ENCODE measurements around the gene JMJD4.
A peak's percentile ranks its signal among the peaks of the same experiment; 100 is the strongest.
"Not testable (repeated sequence)": the region's sequence is repeated elsewhere in the genome, so short reads cannot be mapped to it uniquely, and the experiment has no call there.

The JMJD4 gene

DNA sequence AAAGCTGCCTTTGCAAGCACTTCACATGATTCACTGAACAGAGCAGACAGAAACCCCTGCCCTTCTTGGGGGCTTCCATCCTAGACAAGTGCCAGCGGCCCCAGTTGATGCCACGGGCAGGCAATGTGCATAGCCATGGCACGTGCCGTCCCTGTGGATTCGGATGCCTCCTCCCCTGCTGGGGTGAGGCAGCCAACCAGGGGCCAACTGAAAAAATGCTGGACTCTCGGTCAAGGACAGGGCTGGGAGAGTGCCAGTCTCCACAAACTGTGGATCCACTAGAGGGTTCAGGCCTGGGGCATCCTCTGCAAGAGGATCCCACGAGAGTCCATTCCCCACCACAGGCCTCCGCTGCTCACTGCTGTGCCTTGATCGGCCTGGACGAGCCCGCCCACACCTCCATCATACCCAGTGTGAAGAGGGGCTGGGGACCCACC is 3.8 kb downstream of the JMJD4 start:
- DNase-seq, result no peak

DNA sequence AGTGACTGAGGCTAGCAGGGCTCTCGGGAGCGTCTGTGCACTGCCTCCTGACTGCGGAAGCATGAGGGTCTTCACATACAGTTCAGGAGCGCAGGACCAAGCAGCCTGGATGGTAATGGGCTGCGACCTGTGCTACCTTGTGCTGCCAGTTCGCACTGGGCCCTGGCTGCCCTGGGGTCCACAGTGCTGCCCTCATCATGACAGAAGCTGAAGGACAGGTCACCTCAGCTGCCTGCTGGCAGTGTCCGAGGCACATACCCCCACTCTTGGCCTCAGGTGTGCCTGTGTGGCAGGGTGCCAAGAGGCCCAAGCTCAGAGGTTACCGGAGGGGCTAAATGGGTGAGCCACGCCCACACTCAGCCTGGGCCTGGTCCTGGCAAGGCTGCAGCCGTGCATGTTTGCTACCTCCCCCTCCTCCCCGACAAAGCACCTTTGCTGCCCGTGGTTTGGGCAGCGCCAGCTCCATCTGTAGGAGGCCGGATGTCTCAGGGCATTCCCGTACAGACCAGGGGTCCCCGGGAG is 4.4 kb downstream of the JMJD4 start:
- DNase-seq, result no peak

DNA sequence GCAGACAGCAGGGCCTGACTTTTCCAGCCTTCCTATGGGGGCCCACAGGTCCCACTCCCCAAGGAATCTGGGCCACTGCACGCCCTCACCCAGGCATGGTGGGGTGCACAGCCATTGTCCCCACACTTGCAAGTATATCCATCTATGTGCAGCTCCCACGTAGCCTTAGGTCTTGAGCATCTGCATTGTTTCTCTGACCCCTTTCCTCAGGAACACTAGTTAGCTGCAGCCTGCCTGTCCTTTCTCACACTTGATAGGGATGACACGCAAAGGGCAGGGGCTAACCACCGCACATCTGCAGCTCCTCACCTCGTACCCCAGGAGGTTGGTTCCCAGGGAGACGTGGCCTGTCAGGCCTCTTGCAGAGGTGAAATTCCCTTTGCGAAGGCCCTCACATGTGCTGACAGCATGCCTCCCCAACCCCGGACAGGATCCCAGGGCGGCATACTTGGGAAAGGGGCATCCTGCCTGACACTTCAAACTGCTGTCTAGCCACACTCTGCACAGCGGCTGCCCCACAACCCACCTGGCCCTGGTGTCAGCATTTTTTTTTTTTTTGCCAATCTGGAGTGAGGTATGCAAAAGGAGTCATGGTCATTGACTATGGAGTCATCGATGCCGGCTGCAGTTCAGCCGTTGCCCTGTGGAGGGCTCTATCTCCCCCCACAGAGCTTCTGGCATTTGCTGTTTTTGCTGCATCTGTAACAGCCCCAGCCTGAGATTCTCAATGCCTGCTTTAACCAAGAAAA is 5.0 kb downstream of the JMJD4 start:
- DNase-seq, result no peak

DNA sequence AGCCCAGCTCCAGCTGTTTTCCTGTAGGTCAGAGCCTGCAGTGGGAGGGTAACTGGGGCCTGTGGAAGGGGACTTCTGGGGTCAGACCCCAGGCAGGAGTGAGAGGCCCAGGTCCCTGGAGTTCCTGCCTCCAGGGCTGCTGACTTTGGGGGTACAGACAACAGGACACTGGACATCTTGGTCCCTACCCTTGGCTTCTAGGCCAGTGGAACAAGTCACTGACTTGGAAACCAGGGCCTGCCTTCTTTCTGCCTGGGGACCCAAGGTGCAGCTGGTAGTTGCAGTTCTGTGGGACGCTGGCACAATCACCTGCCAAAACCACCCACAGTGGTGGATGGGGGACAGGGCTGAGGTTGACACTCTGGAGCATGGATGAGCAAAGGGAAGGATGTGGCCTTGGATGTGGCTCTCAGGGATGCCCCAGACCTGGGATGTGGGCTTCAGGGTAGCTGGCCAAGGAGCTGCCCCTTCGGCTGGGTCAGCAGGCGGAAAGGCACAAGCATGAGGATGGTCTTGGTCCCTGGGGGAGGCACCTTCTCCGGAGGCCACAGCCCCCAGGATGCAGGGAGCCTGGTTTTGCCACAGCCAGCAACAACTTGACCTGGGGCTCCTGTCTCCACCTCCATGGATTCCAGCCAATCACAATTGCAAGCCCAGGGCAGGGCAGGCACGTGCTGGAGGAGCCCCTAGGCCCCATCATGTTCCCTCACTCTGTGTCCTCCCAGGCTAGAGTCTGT is 5.8 kb downstream of the JMJD4 start:
- DNase-seq, result no peak

DNA sequence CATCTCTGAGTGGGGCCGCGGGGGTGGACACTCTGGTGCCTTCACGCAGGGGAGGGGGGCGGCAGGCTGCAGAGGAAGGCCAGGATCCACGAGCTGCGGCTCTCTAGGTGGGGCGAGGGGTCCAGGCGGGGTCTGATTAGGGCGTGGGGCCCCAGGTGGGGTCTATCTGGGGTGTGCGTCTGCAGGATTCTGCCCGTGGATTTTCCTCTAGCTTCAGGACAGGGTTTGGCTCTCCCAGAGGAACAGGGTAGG is 6.3 kb downstream of the JMJD4 start:
- DNase-seq, result no peak

DNA sequence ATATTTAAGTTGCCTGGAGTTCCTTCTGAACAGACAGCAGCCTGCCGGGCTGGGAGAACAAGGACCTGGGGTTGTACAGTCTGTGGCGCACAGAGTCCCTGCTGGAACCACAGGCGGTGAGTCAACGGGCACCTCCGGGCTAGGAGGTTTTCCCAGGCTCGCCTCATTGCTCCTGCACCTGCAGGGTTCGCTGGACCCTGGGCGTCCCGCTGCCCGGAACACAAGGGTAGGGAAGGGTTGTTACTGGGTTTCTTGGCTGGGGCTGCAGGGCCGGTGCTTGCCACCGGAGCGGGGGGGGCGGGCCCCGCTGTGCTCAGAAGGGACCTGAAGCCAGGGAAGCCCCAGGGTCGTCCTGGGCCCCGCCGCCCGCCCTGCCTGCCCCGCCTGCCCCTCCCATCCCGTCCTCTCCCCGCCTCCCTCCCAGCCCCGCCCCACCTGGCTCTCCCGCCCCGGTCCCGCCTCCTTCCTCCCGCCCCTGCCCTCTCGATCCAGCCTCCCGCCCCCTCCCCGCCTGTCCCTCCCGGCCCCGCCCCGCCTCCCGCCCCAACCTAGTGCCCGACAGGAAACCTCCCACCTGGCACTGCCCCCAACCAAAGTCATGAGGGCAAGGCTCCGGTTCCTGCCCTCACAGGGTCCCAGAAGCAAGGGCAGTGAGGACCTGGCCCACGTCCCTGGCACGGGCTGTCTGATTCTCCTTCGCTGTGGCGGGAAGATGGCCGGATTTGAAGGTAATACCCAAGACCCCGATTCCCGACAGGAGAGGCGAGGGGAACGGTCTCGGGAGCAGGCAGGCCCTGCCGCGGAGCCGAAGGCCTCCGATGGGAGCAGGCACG is 6.8 kb downstream of the JMJD4 start:
- DNase-seq, result peak; percentile 5 to 37

DNA sequence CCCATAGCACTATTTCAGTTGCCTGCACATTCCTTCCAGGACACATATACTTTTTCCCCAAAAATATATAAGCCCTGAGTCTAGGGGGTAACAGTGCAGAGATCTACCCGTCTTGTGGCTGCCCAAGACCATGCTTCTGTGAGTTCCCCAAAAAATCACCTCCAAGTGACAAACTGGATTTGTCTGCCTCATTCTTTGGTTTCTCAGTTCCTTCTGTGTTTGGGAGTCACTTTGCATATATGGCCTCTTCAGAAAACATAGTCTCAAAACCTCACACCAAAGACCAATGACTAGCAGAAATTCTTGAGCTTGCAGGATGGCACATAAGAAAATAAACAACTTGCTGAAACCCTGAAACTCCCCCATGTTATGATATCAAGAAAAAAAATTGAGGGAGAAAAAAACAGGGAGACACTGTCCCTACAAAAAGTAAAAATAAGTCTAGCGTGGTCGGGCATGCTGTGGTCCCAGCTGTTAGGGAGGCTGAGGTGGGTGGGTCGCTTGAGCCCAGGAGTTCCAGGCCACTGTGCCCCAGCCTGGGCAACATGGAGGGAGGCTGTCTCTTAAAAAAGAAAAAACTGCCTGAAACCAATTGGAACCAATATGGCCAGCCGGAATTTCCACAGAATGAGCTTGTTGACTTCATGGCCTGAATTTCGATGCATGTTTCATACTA is 8.0 kb downstream of the JMJD4 start:
- no peak for DNase-seq

DNA sequence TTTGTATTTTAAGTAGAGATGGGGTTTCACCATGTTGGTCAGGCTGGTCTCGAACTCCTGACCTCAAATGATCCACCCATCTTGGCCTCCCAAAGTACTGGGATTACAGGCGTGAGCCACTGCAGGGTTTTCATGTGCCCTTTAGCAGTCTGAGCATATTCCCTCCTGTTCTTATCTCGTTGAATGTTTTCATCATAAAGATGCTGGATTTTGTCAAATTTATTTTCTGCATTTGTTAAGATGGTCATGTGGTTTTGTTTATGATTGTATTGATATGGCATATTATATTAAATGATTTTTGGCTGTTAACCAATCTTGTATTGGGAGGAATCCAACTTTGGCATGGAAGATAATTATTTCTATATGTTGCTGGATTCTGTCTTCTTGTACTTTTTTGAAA is 8.8 kb downstream of the JMJD4 start:
- no peak for DNase-seq

DNA sequence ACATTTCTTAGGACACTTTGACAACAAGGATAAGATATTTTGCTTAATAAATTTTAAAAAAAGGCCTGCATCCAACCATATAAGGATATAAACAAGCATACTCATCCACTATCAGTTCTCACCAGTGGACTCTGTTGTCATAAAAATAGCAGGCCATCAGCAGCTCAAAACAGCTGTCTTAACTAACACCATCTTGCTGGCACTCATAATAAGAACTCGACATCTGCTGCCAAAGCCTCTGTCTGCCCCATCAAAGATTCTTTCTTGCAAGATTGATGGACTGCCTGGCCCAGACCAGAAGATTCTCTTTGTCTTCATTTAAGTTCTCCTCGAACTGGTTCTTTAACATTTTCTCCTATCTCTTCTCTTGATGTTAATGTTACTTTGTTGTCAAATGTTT is 10.1 kb downstream of the JMJD4 start:
- DNase-seq, result no peak

DNA sequence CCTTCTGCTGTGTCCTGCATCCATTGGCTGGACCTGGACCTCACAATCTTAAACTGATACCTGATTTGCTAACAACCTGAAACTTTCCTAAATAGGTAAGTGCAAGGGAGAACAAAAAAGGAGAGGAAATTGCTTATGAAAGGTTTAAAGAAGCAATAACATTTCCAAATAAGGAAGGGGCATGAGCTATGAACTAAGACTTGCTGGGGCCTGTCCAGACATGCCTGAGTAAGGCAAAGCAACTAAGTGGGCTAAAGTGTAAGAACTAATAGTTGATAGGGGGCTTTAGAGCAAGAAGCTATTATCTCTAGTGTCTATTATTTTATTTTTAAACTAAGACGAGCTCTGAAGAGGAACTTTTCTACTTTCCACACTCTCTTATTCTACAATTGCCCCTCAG is 11.6 kb downstream of the JMJD4 start:
- no peak for DNase-seq

DNA sequence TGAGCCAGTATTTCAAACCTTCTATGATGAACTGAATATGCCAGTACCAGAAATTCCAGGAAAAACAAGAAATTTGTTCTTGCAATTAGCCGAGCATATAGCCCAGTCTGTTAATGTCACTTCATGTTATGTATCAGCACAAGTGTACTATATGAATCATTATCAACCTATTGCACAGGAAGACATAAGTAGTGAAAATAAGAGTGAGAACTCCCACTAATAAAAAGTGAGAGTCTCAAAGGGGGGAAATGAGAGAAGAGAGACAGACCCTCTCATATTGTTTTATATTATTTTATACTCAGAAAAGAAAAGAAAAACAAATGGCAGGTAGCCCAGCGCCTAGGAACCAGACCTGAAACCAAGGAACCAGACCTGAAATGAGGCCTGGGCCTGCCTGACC is 16.2 kb downstream of the JMJD4 start:
- no peak for DNase-seq

DNA sequence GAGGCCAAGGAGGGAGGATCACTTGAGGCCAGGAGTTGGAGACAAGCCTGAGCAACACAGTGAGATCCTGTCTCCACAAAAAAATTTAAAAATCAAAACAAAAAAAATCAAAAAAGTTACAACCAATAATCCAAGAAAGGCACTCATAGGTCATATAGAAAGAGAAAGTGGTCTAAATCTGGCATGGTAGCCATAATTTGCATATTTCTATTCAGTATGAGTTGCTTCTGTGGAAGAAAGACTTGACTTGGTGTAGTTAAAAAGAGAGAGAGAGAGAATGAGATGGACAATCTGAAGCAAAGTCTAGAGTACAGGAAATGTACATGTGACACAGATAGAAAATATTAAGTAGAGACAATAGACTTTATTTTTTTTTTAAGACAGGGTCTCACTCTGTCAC is 22.5 kb downstream of the JMJD4 start:
- no peak for DNase-seq

DNA sequence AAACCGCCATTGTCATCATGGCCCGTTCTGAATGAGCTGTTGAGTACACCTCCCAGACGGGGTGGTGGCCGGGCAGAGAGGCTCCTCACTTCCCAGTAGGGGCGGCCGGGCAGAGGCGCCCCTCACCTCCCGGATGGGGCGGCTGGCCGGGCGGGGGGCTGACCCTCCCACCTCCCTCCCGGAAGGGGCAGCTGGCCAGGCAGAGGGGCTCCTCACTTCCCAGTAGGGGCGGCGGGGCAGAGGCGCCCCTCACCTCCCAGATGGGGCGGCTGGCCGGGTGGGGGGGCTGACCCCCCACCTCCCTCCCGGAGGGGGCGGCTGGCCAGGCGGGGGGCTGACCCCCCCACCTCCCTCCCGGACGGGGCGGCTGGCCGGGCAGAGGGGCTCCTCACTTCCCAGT is 24.6 kb downstream of the JMJD4 start:
- DNase-seq, result not testable (repeated sequence)

DNA sequence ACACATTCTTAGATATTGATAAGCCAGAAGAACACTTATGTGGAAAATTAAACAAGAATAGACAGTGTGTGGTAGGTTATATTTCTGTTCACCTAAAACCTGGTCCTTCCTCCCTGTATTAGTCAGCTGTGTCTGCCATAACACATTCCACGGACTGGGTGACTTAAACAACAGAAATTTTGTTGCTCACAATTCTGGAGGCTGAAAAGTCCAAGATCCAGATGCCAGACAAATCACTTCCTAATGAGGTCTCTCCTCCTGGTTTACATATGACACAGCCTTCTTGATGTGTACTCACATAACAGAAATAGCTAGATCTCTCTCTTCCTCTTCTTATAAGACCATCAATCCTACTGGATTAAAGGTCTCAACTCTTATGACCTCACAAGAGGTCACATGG is 25.7 kb downstream of the JMJD4 start:
- no peak for DNase-seq

DNA sequence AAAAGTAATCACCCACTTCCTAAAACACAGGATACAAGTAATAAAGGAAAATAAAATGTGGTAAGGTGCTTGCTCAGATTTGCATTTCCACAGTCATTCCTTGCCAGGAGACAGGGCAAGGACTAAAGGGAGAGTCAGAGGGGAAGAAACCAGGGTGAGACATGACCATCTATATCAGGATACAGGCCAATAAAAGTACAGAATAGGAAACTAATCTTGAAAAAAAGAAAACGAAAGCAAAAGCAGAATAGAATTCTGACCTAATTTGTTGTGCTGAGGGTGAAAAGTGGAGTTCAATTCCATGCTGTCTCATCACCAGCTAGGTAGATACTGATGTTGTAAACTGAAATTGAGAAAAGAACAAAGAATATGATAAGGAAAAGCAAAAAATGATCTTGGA is 27.3 kb downstream of the JMJD4 start:
- no peak for DNase-seq

DNA sequence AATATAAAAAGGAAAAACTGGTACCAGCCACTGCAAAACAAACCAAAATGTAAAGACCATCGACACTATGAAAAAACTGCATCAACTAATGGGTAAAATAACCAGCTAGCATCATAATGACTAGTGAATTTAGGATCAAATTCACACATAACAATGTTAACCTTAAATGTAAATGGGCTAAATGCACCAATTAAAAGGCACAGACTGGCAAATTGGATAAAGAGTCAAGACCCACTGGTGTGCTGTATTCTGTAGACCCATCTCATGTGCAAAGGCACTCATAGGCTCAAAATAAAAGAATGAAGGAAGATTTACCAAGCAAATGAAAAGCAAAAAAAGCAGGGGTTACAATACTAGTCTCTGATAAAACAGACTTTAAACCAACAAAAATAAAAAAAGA is 33.5 kb downstream of the JMJD4 start:
- not testable (repeated sequence) for DNase-seq

DNA sequence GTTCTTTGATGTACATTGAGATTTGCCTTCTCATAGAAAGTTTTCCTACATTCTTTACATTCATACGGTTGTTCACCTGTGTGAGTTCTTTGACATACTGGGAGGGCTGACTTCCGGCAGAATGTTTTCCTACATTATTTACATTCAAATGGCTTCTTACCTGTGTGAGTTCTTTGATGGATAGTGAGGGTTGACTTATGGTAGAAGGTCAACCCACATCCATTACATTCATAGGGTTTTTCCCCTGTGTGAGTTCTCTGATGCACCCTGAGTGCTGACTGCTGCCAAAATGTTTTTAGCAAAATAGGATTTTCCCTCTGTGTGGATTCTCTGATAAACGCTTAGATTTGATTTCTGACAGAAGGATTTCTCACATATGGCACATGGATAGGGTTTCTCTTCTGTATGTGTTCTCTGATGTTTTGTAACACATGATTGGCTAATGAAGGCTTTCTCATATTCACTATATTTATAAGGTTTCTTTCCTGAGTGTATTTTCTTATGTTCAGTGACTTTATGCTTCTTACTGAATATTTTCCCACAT is 37.7 kb downstream of the JMJD4 start:
- DNase-seq, result no peak

DNA sequence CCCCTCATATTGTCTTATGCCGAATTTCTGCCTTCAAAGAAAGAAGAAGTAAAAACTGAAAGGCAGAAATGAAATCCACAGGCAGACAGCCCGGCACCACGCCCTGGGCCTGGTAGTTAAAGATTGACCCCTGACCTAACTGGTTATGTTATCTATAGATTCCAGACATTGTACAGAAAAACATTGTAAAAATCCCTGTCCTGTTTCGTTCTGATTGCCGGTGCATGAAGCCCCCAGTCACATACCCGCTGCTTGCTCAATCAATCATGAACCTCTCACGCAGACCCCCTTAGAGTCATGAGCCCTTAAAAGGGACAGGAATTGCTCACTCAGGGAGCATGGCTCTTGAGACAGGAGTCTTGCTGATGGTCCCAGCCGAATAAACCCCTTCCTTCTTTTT is 49.3 kb downstream of the JMJD4 start:
- DNase-seq, result no peak

Measured in NCI-H187 (cell line).